Stomach (tissue), 4 donors: ENCODE data around the gene ARMC12.

Experiments
- CTCF ChIP-seq, 7 experiments: fragments of 450-650 bp in 4 of 7; fragments of 200-600 bp in 3 of 7; sonication (generic) in 3 of 7; IDR thresholded peaks; one replicate each; pipeline ENCODE4 v1.5.1; 2016 to 2019; ENCODE audit warnings: antibody characterized with exemption in 7 of 7, control low read depth in 2 of 7, mild to moderate bottlenecking in 1 of 7
- EP300 ChIP-seq: sonication (generic); formaldehyde crosslinking; IDR thresholded peaks from one replicate; pipeline ENCODE4 v1.6.1; 2017; ENCODE audit warnings: antibody characterized with exemption
- POLR2A ChIP-seq, 4 donors: fragments of 450-650 bp; IDR thresholded peaks; one replicate each; pipeline ENCODE4 v1.6.1; 2016; ENCODE audit warnings: antibody characterized with exemption in 4 of 4, control low read depth in 2 of 4, mild to moderate bottlenecking in 1 of 4, moderate library complexity in 1 of 4

- TF ChIP-seq CTCF (IDR thresholded peaks at IDR 0.05) (no peak), EP300 (no peak), POLR2A (IDR thresholded peaks at IDR 0.05) (no peak)
Observed at GRCh38 chr6:35718375-35718736, 18.5 kb upstream of the ARMC12 start.
